GM19397 (cell line): ENCODE measurements around the gene NANS.
A peak's percentile ranks its signal among the peaks of the same experiment; 100 is the strongest.
"Not testable (repeated sequence)": the region's sequence is repeated elsewhere in the genome, so short reads cannot be mapped to it uniquely, and the experiment has no call there.

Experiments used
- ATAC-seq: cut with Tn5 transposase; IDR thresholded peaks from one replicate; pipeline ENCODE4 v1.9.1; 2021; ENCODE audit warnings: mild to moderate bottlenecking, moderate library complexity; ENCODE audit not compliant: unreplicated experiment

The NANS gene

GRCh38 chr9:98056269-98057137 lies at the start of gene NANS:
Gene NANS (plus strand): TSS chr9:98056732. CDS start chr9:98056809, 77 bp downstream.
- ATAC-seq, result peak; percentile 97

DNA sequence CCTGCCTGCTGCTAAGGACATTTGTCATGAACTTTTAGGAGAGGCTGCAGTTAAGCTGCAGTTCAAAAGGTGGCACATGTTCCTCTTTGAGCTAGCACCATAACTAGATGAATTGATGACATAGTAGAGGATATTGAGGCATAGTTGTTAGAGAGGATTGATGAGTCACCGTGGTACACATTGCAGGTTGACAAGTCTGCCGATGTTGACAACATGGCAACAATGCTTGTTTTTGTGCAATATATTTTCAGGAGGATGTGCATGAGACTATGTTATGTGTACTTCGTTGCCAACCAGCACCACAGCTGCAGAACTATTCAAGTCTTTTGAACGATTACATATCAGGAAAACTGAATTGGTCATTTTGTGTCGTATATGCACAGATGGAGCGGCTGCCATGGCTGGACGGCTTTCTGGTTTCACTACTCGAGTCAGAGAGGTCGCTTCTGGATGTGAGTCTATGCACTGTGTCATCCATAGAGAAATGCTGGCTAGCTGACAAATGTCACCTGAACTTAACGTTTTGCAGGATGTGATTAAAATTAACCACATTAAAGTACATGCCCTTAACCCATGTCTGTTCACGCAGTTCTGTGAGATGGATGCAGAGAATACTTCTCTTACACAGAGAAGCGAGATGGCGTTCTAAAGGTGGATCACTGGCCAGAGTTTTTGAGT lies 49.1 kb upstream of the NANS start:
- ATAC-seq, result no peak

DNA sequence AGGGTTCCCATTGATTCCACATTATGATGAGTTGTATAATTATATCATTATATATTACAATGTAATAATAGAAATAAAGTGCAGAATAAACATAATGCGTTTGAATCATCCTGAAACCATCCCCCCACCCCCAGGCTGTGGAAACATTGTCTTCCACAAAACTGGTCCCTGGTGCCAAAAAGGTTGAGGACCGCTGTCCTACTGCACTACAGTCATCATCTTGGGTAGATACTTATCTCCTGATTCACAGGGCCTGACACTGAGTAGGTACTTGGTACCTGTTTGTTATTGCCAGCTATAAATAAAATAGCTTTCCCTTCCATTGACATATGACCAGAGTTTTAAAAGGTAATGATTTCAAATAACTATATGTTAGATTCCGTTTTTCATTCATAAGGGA lies 47.8 kb upstream of the NANS start:
- ATAC-seq, result no peak

DNA sequence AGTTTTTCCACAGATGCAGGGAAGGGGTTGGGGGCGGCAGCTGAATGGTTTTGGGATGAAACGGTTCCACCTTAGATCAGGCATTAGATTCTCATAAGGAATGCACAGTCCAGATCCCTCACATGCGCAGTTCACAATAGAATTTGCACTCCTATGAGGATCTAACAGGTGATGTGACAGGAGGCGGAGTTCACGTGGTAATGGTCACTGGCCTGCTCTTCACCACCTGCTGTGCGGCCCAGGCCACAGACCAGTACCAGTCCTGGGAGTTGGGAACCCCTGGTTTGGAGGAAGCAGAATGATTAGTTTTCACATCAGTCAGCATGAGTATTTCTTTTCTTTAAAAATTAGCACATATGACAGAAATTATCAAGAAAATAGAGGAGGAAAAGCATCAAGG lies 47.1 kb upstream of the NANS start:
- ATAC-seq, result no peak

- no peak for ATAC-seq
Measured at GRCh38 chr9:98009936-98010335, 46.6 kb upstream of the NANS start.

DNA sequence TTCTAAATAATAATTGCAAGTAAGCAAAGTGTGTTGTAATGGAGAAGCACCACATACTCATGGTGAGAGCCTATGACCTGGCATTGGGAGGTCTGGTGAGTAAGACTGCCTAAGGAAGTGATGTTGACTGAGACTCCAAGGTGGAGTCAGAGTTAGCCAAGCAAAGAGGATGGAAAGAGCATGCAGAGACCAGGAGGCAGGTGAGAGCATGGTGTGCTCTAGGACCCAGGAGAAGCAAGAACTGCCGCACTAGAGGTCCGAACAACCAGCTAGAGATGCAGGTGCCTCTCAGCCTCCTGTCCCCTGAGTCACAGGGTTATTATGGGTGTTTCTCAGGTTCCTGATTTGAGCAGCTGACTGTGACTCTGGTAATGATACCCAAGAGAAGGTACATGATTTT lies 46.1 kb upstream of the NANS start:
- peak; percentile 83 for ATAC-seq

DNA sequence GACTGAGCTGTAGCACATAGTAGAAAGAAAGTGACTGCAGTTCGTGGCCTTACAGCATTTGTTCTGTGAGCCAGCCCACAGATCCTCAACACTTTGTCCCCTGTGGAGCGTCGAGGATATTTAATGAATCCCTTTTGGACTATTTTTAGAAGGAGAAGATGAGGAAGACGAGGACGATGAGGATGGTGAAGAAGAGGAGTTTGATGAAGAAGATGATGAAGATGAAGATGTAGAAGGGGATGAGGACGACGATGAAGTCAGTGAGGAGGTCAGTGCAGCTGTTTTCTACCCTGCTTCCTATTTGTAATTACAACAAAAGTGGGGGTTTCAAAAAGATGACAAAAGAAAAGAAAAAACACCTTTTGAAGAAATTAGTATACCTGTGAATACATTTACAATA lies 45.4 kb upstream of the NANS start:
- no peak for ATAC-seq

GRCh38 chr9:98016137-98016680 lies 40.3 kb upstream of the NANS start:
- no peak for ATAC-seq

- no peak for ATAC-seq
Measured at GRCh38 chr9:98017306-98017705, 39.2 kb upstream of the NANS start.

DNA sequence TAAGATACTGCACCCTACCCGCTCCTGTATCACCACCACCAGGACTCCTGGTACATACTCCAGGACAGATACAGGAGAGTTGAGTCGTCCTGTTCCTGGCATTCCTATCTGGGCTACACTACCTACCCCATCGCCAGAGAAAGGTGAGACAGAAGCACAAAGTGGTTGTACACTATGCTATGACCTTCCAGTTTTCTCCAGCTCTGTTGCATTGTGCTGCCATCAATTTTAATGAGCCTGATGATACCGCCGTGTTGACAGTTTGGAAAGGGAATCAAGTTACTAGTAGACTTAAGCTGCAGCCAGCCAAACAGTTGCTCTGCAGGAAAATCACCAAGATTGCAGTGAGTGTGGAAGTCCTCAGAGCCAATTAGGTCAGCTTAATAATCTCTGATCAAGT lies 38.2 kb upstream of the NANS start:
- no peak for ATAC-seq

- ATAC-seq, result no peak
Measured at GRCh38 chr9:98019098-98019497, 37.4 kb upstream of the NANS start.

- not testable (repeated sequence) for ATAC-seq
Measured at GRCh38 chr9:98019869-98020268, 36.7 kb upstream of the NANS start.

DNA sequence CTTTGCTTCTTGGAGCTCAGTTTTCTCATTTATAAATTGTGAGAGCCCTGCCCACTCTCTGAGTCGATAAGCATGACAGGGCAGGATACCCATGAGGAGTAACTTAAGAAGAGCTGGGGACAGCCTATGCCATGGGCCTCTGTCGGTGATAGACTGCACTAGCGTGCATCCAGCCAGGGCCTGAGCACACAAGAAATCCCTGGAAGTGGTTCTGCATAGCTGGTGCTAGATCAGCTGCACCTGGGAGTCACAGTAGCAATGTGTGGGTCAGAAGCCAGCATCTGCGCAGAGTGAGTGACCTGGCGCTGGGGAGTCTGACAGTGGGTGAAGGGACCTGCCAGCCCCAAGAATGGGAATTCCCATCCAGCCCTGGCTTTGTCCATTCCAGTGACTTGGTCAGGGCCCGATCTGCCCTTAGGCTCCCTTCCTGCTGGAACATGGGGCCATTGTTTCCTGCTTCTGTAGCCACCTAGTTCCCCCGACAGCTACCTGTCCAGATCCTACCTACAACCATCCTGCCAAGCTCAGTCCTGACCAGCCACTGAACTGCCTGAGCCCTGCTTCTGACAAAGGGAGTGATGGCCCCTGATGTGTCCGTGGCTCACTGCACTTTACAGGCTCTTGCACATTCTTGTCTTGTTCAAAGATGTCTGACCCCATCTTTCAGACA lies 35.9 kb upstream of the NANS start:
- no peak for ATAC-seq

GRCh38 chr9:98021306-98022040 lies 35.1 kb upstream of the NANS start:
- ATAC-seq, result no peak

DNA sequence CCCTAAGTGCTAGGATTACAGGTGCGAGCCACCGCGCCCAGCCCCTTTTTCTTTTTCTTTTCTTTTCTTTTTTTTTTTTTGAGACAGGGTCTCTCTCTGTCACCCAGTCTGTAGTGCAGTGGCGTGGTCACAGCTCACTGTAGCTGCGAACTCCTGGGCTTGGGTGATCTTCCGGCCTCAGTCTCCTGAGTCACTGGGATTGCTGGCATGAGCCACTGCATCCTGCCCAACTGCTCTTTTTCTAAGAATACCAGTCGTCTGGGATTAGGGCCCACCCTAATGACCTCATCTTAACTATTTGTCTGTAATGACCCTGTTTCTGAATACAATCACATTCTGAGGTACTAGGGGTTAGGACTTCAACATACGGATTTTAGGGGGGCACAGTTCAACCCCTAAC lies 34.1 kb upstream of the NANS start:
- no peak for ATAC-seq

DNA sequence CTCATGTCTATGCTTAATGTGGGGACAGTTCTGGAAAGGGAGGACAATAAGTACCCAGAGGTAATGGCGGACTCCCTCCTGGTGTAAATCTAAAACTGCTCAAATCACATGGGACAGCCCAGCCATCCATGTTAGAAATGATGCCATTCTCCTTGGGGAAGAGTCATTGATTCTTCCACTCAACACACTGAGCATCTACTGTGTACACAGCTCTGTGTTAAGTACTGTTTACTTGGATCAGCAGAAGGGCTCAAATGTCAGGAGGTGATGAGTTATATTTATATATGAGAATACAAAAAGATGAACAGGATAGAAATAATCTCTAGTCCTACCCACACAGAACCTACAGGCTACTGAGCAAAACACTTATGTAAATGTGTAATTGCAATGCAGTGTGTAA lies 31.8 kb upstream of the NANS start:
- ATAC-seq, result no peak

- no peak for ATAC-seq
Measured at GRCh38 chr9:98031169-98031568, 25.4 kb upstream of the NANS start.

DNA sequence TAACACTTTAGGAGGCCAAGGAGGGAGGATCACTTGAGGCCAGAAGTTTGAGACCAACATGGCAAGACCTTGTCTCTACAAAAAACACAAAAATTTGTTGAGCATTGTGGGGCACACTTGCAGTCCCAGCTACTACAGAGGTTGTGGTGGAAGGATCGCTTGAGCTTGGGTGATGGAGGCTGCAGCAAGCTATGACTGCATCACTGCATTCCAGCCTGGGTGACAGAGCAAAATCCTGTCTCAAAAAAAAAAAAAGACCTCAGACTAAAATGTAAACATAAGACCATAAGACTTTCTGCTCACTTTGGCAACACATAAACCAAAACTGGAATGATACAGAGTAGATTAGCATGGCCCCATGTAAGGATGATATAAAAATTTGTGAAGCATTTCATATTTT lies 24.6 kb upstream of the NANS start:
- ATAC-seq, result no peak

- no peak for ATAC-seq
Measured at GRCh38 chr9:98034593-98035546, 21.7 kb upstream of the NANS start.

- ATAC-seq, result no peak
Measured at GRCh38 chr9:98037357-98037756, 19.2 kb upstream of the NANS start.
